Prostate gland (tissue), 2 donors: ENCODE measurements around the gene CEP85L.

Experiments used
- POLR2AphosphoS5 ChIP-seq: sonication (generic); formaldehyde crosslinking; IDR thresholded peaks from one replicate; pipeline ENCODE4 v1.6.1; 2017; ENCODE audit warnings: antibody characterized with exemption
- TF ChIP-seq, protein P1 (sequence below), 4 experiments: fragments of 200-600 bp in 2 of 4; fragments of 450-650 bp in 2 of 4; sonication (generic) in 2 of 4; IDR thresholded peaks; 1 replicate in 3 of 4; 2 replicates in 1 of 4; pipeline ENCODE4 v1.5.1; 2016 to 2019; ENCODE audit warnings: antibody characterized with exemption in 4 of 4, mild to moderate bottlenecking in 2 of 4, moderate library complexity in 2 of 4

DNA sequence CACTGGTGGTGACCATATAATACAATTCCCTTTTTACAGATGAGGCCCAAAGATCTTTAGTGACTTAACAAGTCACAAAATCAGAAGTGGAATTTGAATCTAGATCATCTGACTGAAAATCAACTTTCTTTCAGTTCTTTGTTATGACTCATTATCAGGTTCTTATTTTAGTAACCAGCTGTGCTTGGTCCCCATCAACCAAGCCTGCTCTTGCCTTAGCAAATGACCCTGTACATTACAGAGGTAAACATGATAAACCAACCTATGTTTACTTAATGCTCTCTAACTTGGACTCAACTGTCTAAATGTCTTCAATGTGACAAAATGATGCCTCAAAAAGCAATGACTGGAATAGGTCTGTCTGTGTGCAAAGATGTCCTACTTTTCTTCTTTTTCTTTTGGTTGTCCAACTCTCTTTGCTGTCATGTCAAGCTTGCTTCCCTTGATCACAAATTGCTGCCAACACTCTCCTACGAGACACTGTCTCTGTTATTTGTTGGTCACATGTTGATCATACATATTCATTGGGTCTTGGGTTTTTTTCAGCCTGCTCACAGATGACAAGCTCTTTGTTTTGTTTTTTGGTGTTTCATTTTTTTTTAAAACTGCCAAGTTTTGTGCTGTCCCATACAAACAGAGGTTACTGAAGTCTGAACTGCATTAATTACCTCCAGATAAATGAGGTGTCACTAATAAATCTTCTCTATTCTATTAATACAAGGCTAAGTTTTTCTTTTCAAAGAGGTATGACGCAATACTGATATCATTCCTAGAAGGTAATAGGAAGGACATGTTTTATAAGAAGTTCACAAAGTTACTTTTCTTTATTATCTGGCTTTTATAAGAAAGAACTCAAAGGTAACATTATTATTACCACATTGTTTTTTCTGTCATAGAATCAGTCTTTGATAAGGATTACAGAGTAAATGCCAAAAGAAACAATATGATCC is 165.5 kb downstream of the CEP85L start:
- TF ChIP-seq, protein P1, sequence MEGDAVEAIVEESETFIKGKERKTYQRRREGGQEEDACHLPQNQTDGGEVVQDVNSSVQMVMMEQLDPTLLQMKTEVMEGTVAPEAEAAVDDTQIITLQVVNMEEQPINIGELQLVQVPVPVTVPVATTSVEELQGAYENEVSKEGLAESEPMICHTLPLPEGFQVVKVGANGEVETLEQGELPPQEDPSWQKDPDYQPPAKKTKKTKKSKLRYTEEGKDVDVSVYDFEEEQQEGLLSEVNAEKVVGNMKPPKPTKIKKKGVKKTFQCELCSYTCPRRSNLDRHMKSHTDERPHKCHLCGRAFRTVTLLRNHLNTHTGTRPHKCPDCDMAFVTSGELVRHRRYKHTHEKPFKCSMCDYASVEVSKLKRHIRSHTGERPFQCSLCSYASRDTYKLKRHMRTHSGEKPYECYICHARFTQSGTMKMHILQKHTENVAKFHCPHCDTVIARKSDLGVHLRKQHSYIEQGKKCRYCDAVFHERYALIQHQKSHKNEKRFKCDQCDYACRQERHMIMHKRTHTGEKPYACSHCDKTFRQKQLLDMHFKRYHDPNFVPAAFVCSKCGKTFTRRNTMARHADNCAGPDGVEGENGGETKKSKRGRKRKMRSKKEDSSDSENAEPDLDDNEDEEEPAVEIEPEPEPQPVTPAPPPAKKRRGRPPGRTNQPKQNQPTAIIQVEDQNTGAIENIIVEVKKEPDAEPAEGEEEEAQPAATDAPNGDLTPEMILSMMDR (IDR thresholded peaks at IDR 0.05): no peak
- no peak for TF ChIP-seq POLR2AphosphoS5
